Ascending aorta (tissue), 2 donors: ENCODE results near the gene GMPR. TPM values are rescaled to one million over a fixed set of nuclear protein-coding genes. Genes with fewer than 3 reads are reported as not detected.

ENCODE experiments used
- DNase-seq, 2 donors: peaks; one replicate each; pipeline ENCODE4 v3.0.0-alpha.2; 2019; ENCODE audit warnings: low spot score in 2 of 2
- H3K27ac ChIP-seq, 2 donors: fragments of 200-600 bp; sonication (generic); one replicate each; pipeline ENCODE4 v1.5.1; 2016 to 2017; ENCODE audit warnings: mild to moderate bottlenecking in 1 of 2
- H3K27me3 ChIP-seq: fragments of 200-600 bp; sonication (generic); one replicate; pipeline ENCODE4 v1.5.1; 2017
- H3K36me3 ChIP-seq, 2 donors: fragments of 200-600 bp; sonication (generic); one replicate each; pipeline ENCODE4 v1.5.1; 2016
- H3K4me1 ChIP-seq, 2 donors: fragments of 200-600 bp; sonication (generic); one replicate each; pipeline ENCODE4 v1.5.1; 2016 to 2017; ENCODE audit warnings: mild to moderate bottlenecking in 1 of 2
- H3K4me3 ChIP-seq, 2 donors: fragments of 200-600 bp; sonication (generic); one replicate each; pipeline ENCODE4 v1.5.1; 2016 to 2017; ENCODE audit warnings: mild to moderate bottlenecking in 1 of 2
- H3K9me3 ChIP-seq, 2 donors: fragments of 200-600 bp; sonication (generic); one replicate each; pipeline ENCODE4 v1.5.1; 2016
- CTCF ChIP-seq, 3 experiments: fragments of 200-600 bp in 2 of 3; fragments of 450-650 bp in 1 of 3; sonication (generic) in 2 of 3; IDR thresholded peaks; one replicate each; pipeline ENCODE4 v1.5.1; 2016 to 2019; ENCODE audit warnings: antibody characterized with exemption in 3 of 3, mild to moderate bottlenecking in 1 of 3, moderate library complexity in 1 of 3
- intact Hi-C: fragments of 100-400 bp; cut with DNase I; formaldehyde crosslinking; loops from one replicate; pipeline ENCODE4 v1.15.1; 2023
- total RNA-seq: library from RNA; depleted of rRNA; stranded (reverse); fragments of >200 nt; gene quantifications from one replicate; pipeline ENCODE4 v1.1.0, GENCODE V29; 2016

GMPR gene
- total RNA-seq, 1 donor from 2014 or later: 18.4 TPM

GRCh38 chr6:16206595-16207037, 31.8 kb upstream of the GMPR start:
- TF ChIP-seq CTCF (IDR thresholded peaks at IDR 0.05): peak; percentile 92 to 96 (median 95)
- Histone ChIP-seq H3K9me3 (no peaks in the 10 kb centered on the region), H3K36me3 (no peaks in the 10 kb centered on the region), H3K27me3 (no peaks in the 10 kb centered on the region), H3K4me1 (peaks cover 0 to 21% of the 10 kb centered on the region in 2 donors), H3K4me3 (no peak overlapping the region), H3K27ac (peak overlapping the region; percentile 65 to 76)
- peak in 1 of 2 donors; percentile 88 for DNase-seq
- intact Hi-C loops: loop anchor here (1.0 to 10.0 kb wide), 4 partner anchors 36 to 962 kb away; partner anchors contain the start of genes JARID2 and MYLIP

DNA sequence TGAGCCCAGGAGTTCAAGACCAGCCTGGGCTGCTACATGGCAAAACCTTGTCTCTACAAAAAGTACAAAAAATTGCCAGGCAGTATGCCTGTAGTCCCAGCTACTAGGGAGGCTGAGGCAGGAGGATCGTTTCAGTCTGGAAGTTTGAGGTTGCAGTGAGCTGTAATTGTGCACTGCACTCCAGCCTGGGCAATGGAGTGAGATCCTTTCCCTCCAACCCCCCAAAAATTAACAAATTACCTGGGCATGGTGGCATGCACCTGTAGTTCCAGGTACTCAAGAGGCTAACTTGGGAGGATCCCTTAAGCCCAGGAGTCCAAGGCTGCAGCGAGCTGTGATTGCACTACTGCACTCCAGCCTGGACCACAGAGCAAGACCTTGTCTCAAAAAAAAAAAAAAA, 29.4 kb upstream of the GMPR start:
- Histone ChIP-seq H3K4me3 (no peak overlapping the region), H3K4me1 (peaks cover 0 to 21% of the 10 kb centered on the region in 2 donors), H3K27ac (no peak overlapping the region), H3K9me3 (no peaks in the 10 kb centered on the region), H3K27me3 (no peaks in the 10 kb centered on the region), H3K36me3 (no peaks in the 10 kb centered on the region)
- TF ChIP-seq CTCF (IDR thresholded peaks at IDR 0.05): no peak
- DNase-seq: no peak
- intact Hi-C loops: loop anchor here (5.0 to 10.0 kb wide), 2 partner anchors 33 to 964 kb away; partner anchors contain the start of gene JARID2

DNA sequence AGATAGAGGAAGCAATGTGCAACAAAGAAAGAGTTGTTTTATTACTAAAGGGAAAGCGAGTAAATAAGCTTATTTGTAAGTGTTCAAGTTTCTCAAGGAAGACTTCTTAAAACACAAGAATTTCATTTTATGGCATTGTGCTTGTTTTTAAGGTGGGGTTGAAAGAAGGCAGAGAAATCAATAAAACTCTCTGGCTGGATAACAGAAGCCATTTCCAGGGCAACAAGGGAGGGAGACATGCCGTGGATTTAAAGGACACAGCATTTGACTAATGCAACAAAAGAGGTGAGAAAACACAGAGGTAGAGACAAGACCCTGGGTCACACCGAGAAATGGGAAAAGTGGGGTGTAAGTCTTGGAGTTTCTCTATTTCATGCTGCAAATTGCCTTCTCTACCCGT, 28.8 kb upstream of the GMPR start:
- intact Hi-C loops: loop anchor here (5.0 to 10.0 kb wide), 2 partner anchors 33 to 965 kb away; partner anchors contain the start of gene JARID2
- H3K36me3 ChIP-seq: no peaks in the 10 kb centered on the region
- no peak for TF ChIP-seq CTCF (IDR thresholded peaks at IDR 0.05)

GRCh38 chr6:16212276-16212675, 26.1 kb upstream of the GMPR start:
- intact Hi-C loops: loop anchor here (10.0 kb wide), 1 partner anchor 1743 kb away; no protein-coding TSS in a partner anchor
- Histone ChIP-seq H3K27me3 (no peaks in the 10 kb centered on the region), H3K9me3 (no peaks in the 10 kb centered on the region), H3K27ac (no peak overlapping the region), H3K36me3 (no peaks in the 10 kb centered on the region), H3K4me3 (no peak overlapping the region), H3K4me1 (peaks cover 6 to 21% of the 10 kb centered on the region in 2 donors)
- no peak for TF ChIP-seq CTCF (IDR thresholded peaks at IDR 0.05)
- peak in 1 of 2 donors; percentile 12 for DNase-seq

More for the DNA sequence above, 28.8 kb upstream of the GMPR start:
- Histone ChIP-seq H3K27me3 (no peaks in the 10 kb centered on the region), H3K4me3 (no peak overlapping the region), H3K27ac (no peak overlapping the region), H3K4me1 (peaks cover 0 to 21% of the 10 kb centered on the region in 2 donors), H3K9me3 (no peaks in the 10 kb centered on the region)
- no peak for DNase-seq

DNA sequence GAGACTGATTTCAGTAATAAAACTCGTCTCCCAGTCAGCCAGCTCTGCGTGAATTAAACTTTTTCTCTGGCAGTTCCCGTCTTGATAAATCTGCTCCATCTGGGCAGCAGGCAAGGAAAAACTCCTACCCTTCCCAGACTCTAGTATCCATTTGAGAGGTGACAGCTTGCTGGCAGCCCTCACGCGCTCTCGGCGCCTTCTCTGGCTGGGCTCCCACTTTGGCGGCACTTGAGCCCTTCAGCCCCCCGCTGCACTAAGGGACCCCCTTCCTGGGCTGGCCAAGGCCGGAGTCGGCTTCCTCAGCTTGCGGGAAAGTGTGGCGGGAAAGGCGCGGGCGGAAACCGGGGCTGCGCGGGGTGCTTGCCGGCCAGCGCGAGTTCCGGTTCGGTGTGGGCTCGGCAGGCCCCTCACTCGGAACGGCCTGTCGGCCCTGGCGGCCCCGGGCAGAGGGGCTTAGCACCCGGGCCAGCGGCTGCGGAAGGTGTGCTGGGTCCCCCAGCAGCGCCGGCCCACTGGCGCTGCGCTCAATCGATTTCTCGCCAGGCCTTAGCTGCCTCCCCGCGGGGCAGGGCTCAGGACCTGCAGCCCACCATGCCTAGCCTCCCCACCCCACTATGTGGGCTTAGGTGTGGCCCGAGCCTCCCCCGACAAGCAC, 21.8 kb upstream of the GMPR start:
- intact Hi-C loops: loop anchor here (5.0 to 10.0 kb wide), 3 partner anchors 106 to 1738 kb away; no protein-coding TSS in a partner anchor
- no peaks in the 10 kb centered on the region for H3K36me3 ChIP-seq
- H3K27me3 ChIP-seq: no peaks in the 10 kb centered on the region
- peak in 1 of 2 donors; percentile 70 for DNase-seq
- peak overlapping the region; percentile 65 to 74 for H3K27ac ChIP-seq
- peak overlapping the region; percentile 39 to 58 for H3K4me3 ChIP-seq
- no peak for TF ChIP-seq CTCF (IDR thresholded peaks at IDR 0.05)
- H3K9me3 ChIP-seq: no peaks in the 10 kb centered on the region
- peaks cover 6 to 30% of the 10 kb centered on the region in 2 donors for H3K4me1 ChIP-seq
